Osteoblast (primary cell): Measurements from ENCODE around the gene PLEKHN1. TPM values are rescaled to one million over a fixed set of nuclear protein-coding genes. Genes with fewer than 3 reads are reported as not detected.

Experiments used
- DNase-seq: peaks from one replicate; pipeline ENCODE4 v3.0.0; 2011; ENCODE audit warnings: low spot score, mixed read lengths; ENCODE audit not compliant: insufficient read length; ENCODE audit errors: missing footprints
- H2AFZ ChIP-seq: 2 replicates; pipeline ENCODE4 v1.6.0; 2011; ENCODE audit warnings: mild to moderate bottlenecking, low read length
- H3K27ac ChIP-seq: 2 replicates; pipeline ENCODE4 v1.5.1; 2011; ENCODE audit warnings: mild to moderate bottlenecking, low read depth, low read length, moderate library complexity
- H3K27me3 ChIP-seq: 2 replicates; pipeline ENCODE4 v1.6.0; 2012; ENCODE audit warnings: mild to moderate bottlenecking, control low read depth, inconsistent platforms, low read length, moderate library complexity; ENCODE audit not compliant: insufficient read depth
- H3K36me3 ChIP-seq: 2 replicates; pipeline ENCODE4 v1.5.1; 2011; ENCODE audit warnings: mild to moderate bottlenecking, low read length, control low read depth, moderate library complexity; ENCODE audit not compliant: insufficient read depth
- H3K4me1 ChIP-seq: 2 replicates; pipeline ENCODE4 v1.5.1; 2011; ENCODE audit warnings: mild to moderate bottlenecking, low read length, control low read depth, moderate library complexity; ENCODE audit not compliant: insufficient read depth
- H3K4me2 ChIP-seq: 2 replicates; pipeline ENCODE4 v1.6.0; 2011; ENCODE audit warnings: mild to moderate bottlenecking, low read length; ENCODE audit not compliant: insufficient read depth
- H3K4me3 ChIP-seq: fragments of 200-600 bp; sonication (generic); 3 replicates; pipeline ENCODE4 v1.5.1; 2012; ENCODE audit warnings: mild to moderate bottlenecking, low read length, inconsistent platforms; ENCODE audit not compliant: insufficient read depth
- H3K79me2 ChIP-seq: 2 replicates; pipeline ENCODE4 v1.6.0; 2012; ENCODE audit warnings: mild to moderate bottlenecking, low read length, control low read depth, inconsistent platforms; ENCODE audit not compliant: insufficient read depth
- H3K9me3 ChIP-seq: 2 replicates; pipeline ENCODE4 v1.5.1; 2011; ENCODE audit warnings: low read depth, low read length, control low read depth
- H4K20me1 ChIP-seq: 2 replicates; pipeline ENCODE4 v1.6.0; 2012; ENCODE audit warnings: mild to moderate bottlenecking, low read length, control low read depth; ENCODE audit not compliant: insufficient read depth
- total RNA-seq: library from RNA; depleted of rRNA; stranded (reverse); fragments of >200 nt; gene quantifications from 2 replicates; pipeline ENCODE4 v1.2.3, GENCODE V29; 2012
- TF ChIP-seq, protein P1 (sequence below): IDR thresholded peaks from 2 replicates; pipeline ENCODE4 v1.5.1; 2011; ENCODE audit warnings: mild to moderate bottlenecking, low read depth, low read length, moderate library complexity; ENCODE audit errors: extremely low read depth

Gene PLEKHN1
- total RNA-seq, 1 donor: 0.36 TPM

DNA sequence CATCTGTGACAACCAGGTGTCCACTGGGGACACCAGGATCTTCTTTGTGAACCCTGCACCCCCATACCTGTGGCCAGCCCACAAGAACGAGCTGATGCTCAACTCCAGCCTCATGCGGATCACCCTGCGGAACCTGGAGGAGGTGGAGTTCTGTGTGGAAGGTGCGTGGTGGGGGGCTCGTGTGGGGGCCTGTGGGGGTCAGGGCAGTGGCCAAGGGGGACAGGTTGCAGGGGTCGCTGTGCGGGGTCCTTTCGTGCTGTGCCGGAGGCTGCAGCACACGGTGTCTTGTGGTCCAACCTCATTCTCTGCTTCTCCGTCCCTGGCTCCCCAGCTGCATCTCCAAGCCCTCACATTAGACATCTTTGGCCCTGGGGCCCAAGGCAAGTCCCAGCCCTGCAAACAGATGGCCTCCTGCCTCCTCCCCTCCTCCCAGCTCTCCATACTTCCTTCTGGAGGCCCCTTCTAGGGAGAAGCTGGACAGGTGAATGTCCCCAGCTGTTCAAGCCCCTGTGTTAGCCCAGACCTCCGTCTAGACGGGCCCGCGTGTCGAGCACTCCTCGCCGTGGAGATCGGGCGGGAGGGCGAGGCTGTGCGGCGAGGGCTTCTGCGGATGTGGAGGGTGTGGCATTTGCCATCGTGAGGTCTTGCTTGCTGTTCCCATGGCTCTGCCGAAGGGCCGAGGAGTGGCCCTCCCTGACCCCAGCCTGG, 56.2 kb downstream of the PLEKHN1 start:
- TF ChIP-seq, protein P1, sequence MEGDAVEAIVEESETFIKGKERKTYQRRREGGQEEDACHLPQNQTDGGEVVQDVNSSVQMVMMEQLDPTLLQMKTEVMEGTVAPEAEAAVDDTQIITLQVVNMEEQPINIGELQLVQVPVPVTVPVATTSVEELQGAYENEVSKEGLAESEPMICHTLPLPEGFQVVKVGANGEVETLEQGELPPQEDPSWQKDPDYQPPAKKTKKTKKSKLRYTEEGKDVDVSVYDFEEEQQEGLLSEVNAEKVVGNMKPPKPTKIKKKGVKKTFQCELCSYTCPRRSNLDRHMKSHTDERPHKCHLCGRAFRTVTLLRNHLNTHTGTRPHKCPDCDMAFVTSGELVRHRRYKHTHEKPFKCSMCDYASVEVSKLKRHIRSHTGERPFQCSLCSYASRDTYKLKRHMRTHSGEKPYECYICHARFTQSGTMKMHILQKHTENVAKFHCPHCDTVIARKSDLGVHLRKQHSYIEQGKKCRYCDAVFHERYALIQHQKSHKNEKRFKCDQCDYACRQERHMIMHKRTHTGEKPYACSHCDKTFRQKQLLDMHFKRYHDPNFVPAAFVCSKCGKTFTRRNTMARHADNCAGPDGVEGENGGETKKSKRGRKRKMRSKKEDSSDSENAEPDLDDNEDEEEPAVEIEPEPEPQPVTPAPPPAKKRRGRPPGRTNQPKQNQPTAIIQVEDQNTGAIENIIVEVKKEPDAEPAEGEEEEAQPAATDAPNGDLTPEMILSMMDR: no peak
- DNase-seq: no peak
- no peaks in the 10 kb centered on the region for H3K36me3 ChIP-seq
- no peaks in the 10 kb centered on the region for H3K27me3 ChIP-seq
- peaks cover 4% of the 10 kb centered on the region for H4K20me1 ChIP-seq
- H3K4me2 ChIP-seq: no peak overlapping the region
- peaks cover 3% of the 10 kb centered on the region for H3K4me1 ChIP-seq
- no peak overlapping the region for H3K4me3 ChIP-seq
- no peaks in the 10 kb centered on the region for H3K79me2 ChIP-seq
- H3K9me3 ChIP-seq: no peaks in the 10 kb centered on the region
- H3K27ac ChIP-seq: no peak overlapping the region
- no peak overlapping the region for H2AFZ ChIP-seq

DNA sequence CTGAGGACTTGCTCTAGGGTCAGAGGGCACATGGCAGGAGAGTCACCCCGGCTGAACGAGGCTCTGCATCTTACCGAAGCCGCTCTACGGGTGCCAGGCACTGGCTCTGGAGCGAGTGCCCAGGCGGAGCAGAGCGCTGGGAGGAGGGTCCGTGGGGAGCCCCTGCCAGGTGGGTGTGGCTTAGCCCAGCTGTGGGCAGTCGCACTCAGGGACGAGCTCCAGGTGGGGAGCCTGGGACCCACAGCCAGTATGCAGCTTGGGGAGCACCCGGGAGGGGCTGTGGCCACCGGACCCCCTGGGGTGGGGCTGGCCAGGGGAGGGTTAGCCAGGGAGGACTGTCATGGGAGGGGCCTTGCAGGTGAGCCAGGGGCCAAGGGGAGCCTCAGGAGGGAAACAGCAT, 57.4 kb downstream of the PLEKHN1 start:
- H3K9me3 ChIP-seq: no peaks in the 10 kb centered on the region
- no peaks in the 10 kb centered on the region for H3K79me2 ChIP-seq
- H3K4me3 ChIP-seq: no peak overlapping the region
- H3K4me1 ChIP-seq: peaks cover 3% of the 10 kb centered on the region
- no peak overlapping the region for H3K27ac ChIP-seq
- no peak overlapping the region for H3K4me2 ChIP-seq
- peaks cover 4% of the 10 kb centered on the region for H4K20me1 ChIP-seq
- H3K36me3 ChIP-seq: no peaks in the 10 kb centered on the region
- TF ChIP-seq, protein P1: no peak
- H3K27me3 ChIP-seq: no peaks in the 10 kb centered on the region
- no peak overlapping the region for H2AFZ ChIP-seq
- no peak for DNase-seq

DNA sequence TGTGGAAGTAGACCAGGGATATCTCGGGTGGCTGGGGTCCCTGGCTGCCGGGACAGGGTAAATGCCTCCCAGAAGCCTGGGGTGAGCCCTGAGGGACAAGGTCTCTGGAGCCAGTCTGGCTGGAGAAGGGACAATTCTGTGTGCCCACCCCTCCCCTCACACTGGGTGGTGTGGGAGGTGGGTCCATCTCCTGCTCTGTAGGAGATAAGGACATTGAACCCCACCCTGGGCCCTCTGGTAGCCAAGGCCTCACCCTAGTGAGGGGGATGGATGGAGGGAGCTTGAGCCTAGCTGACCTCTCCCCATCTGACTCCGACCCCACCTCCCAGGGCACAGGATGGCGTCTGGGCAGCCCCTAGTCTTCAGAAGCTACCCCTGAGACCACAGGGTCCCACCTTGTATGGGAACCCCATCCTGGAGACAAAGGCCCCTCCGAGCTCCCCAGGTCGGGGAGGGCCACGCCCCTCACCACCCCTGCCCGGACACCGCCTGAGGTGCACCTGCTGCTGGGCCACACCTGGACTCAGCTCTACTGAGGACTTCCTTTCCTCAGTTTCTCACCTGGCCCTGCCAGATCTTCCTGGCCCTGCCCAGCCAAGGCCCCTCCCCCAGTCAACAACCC, 58.0 kb downstream of the PLEKHN1 start:
- no peak overlapping the region for H2AFZ ChIP-seq
- no peak overlapping the region for H3K4me3 ChIP-seq
- no peaks in the 10 kb centered on the region for H3K27me3 ChIP-seq
- TF ChIP-seq, protein P1: no peak
- no peaks in the 10 kb centered on the region for H3K36me3 ChIP-seq
- H3K79me2 ChIP-seq: no peaks in the 10 kb centered on the region
- H3K4me1 ChIP-seq: peaks cover 3% of the 10 kb centered on the region
- H3K9me3 ChIP-seq: no peaks in the 10 kb centered on the region
- no peak overlapping the region for H3K4me2 ChIP-seq
- peaks cover 4% of the 10 kb centered on the region for H4K20me1 ChIP-seq
- no peak for DNase-seq
- H3K27ac ChIP-seq: no peak overlapping the region
